Ecto neural progenitor cell (in vitro differentiated cells): ENCODE results near the gene EFHD1.

Source experiments
- DNase-seq: peaks from one replicate; pipeline ENCODE4 v3.0.0-alpha.2; 2018; ENCODE audit warnings: low spot score

Gene EFHD1, protein sequence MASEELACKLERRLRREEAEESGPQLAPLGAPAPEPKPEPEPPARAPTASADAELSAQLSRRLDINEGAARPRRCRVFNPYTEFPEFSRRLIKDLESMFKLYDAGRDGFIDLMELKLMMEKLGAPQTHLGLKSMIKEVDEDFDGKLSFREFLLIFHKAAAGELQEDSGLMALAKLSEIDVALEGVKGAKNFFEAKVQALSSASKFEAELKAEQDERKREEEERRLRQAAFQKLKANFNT

DNA sequence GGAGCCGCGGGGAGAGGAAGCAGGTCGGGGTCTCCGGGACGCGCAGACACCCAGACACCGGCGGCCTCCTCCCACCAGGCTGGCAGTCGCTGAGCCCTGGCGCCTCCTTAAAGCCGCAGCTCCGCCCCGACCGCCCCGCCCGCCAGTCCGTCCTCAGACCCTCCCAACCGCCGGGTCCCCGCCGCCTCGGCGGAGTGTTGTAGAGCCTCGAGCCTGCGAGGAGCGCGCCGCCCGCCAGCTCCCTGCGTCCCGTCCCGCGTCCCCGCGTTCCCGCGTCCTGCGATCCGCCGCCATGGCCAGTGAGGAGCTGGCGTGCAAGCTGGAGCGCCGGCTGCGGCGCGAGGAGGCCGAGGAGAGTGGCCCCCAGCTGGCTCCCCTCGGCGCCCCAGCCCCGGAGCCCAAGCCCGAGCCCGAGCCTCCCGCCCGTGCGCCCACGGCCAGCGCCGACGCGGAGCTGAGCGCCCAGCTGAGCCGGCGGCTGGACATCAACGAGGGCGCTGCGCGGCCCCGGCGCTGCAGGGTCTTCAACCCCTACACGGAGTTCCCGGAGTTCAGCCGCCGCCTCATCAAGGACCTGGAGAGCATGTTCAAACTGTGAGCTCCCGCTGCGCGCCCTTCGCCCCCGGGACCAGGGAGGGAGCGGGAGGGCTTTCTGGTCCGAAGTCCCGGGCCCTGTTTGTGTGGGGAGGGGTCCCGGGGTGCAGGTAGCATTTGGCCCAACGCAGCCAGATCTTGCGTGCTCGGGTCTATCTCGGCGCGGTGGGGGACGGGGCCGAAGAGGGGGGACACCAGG, at the start of gene EFHD1:
Gene EFHD1 (plus strand): TSS at position 192 of the 793 bp plus-strand sequence. CDS start 101 bp downstream, at position 293.
- DNase-seq = peak; percentile 89

DNA sequence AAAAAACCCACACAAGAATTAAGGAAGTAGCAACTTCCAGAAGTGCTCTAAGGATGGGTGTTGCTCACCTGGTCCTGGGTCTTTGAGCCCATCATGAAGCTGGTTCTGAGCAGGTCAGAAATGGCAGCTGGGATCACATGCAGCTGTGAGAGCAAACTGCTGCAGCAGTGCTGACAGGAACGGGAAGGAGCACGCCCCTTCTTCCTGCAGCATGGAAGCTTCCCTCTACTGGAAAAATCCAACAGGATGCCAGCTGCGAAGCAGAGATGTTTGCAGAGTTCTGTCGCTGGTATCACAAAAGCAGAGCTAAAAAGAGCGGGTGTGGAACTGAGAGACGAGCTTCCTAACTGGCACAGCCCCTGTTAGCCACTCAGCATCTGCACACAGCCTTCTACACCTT, 49.2 kb upstream of the EFHD1 start:
- no peak for DNase-seq

DNA sequence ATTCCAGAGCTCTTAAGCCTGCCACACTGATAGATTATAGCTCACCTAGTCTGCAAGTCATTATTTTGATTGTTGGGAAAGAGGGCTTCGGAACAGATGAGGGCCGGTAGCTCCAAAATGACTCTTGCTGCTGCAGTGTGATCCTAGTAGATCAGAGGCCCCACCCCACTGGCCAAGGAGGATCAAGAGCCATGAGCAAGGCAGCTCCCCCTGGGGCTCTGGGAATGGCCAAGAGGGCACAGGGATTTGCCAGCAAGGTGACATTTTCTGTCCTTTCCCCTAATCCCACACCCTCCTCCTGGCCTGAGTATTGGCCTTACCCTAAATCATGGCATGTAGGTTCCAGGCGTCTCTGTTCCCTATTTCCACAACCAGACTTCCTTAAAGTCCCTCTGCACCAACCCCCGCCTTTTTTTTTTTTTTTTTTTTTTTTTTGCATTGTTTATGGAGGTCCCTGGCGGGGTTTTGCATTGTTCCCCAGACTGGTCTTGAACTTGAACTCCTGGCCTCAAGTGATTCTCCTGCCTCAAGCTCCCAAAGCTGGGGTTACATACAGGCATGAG, 46.4 kb upstream of the EFHD1 start:
- no peak for DNase-seq

DNA sequence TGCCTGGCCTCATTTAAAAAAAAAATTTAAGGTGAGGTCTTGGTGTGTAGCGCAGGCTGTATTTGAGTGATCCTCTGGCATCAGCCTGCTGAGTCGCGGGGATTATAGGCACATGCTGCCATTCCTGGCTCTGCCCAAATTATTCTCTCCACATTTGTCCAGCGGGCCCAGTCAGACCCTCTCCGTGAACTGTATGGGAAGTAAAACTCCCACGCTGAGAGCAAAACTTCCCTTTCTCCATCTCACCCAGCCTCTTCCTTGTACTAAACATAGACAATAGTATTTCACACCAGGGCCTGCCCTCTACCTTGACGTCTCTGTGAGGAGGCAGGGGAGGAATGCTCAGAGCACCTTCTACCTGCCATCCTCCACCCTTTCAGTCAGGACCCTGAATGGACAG, 45.9 kb upstream of the EFHD1 start:
- no peak for DNase-seq

DNA sequence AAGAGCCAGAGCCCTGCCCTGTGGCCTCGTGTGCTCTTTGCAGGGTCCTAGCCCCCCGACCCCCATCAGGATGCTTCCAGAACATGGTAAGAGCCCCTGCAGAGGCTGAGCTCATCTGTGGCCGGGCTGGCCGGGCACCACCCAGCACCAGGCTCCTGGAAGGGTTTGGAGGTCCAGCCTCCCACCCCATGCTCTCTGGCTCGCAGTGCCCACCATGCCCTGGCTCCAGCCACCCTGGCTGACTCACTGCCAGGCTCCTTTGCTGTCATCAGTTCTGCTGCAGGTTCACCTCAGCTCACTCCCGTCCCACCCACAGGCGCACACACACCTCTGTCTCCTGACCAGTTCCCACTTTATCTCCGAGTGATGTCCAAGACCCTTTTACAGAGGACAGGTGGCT, 45.4 kb upstream of the EFHD1 start:
- no peak for DNase-seq

DNA sequence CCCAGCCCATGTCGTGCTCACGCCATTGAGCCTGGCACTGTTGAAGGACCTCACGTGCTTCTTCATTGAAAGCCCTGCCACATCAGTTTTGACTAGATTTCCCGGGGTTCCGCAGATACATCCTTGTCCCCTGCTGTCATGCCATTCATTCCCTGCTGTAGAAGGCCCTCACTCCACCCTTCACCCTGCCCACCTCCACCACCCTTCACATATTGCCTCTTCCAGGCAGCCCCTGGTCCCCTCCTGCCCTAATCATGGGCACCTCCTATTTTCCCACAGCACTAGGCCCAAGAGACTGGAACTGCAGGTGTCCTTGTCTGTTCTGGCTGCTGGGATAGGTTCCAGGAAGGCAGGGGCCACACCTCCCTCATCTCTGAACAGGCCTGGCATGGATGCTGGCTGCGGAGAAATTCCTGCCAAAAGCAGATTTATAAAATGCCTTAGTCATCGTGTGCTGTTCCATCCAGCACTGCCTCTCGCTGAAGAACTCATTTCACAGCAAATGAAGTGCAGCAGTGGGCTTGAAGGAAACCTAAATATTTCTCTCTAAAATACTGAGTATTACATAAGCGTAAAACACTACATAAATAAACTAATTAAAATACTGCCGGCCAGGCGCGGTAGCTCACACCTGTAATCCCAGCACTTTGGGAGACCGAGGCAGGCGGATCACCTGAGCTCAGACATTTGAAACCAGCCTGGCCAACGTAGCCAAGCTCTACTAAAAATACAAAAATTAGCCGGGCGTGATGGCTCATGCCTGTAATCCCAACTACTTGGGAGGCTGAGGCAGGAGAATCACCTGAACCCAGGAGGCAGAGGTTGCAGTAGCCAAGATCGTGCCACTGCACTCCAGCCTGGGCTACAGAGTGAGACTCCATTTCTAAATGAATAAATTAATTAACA, 44.5 kb upstream of the EFHD1 start:
- no peak for DNase-seq

DNA sequence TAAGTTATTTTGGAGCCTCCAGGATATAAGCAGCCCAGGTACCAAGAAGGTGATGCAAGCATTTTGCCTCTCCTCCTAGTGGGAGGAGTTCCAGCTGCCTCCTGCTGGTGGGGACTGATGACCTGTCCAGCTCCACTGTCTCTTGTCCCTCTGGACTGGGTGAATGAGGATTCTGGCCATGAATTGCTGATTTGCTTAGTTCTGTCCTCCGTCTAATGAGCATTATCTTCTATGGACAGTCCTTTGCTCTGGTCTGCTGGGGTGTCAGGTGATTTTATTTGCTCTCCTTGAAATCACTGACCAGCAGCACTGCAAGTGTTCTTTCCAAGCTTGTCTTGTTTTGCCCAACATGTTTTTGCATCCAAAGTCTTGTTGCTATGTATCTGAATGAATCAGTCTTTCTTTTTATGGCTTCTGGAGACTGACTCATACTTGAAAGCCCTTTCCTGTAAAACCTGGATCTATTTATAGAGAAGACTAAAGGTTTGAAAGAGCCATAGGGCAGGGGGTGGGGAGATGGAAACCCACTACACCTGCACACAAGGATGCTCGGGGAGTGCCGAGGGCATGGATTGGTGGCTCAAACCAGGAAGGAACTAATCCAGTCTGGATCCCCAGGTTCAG, 40.5 kb upstream of the EFHD1 start:
- DNase-seq = no peak

DNA sequence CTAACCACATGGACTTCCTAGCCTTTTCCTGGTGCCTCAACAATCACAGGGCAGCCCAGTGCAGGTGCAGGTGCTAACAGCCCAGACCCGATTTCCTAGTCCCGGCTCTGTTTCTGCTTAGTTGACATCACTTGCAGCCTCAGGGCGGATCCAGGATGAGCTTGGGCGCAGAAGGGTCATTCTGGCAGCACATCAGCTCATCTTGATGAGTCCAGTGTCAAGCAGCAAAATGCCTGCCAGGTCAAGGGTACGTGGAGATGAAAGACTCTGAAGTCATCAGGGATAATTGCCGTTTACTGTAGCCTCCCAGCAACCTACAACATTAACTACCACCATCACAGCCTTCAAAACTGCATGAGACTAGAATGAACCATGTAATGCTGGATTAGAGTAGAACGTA, 39.4 kb upstream of the EFHD1 start:
- no peak for DNase-seq

DNA sequence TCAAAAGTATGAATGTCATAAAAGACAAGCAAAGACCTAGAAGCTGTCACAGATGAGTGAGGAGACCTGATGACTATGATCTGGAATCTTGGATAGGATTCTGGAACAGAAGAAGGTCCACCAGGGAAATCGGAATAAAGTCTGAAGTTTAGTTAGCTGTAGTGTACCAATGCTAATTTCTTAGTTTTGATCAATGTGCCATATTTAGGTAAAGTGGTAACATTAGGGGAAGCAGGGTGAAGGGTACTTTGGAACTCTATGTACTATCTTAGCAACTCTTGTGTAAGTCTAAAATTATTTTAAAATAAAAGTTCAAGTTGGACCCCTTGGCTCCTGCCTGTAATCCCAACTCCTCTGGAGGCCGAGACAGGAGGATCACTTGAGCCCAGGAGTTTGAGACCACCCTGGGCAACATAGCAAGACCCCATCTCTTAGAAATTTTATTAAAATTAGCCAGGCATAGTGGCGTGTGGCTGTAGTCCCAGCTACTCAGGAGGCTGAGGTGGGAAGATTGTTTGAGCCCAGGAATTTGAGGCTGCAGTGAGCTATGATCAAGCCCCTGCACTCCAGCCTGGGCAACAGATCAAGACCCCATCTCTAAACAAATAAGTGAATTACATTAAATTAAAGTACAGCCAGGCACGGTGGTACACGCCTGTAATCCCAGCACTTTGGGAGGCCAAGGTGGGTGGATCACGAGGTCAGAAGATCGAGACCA, 35.9 kb upstream of the EFHD1 start:
- no peak for DNase-seq

DNA sequence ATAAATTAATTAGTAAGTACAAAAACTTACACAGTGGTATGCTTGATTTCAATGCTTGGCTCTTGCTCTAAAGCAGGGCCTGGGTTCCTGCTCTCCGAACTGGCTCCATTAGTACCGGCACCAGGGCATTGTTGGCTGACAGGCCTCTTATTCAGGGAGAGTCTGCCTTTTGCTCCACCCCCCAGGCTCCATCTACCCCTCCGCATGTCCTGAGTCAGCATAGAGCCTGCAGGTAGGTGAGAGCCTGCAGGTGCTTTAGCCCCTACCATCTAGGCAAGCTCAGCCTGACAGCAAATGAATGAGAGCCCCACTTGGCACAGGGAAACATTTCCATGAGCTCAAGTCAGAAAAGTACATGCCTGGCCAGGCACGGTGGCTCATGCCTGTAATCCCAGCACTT, 35.1 kb upstream of the EFHD1 start:
- DNase-seq = no peak

DNA sequence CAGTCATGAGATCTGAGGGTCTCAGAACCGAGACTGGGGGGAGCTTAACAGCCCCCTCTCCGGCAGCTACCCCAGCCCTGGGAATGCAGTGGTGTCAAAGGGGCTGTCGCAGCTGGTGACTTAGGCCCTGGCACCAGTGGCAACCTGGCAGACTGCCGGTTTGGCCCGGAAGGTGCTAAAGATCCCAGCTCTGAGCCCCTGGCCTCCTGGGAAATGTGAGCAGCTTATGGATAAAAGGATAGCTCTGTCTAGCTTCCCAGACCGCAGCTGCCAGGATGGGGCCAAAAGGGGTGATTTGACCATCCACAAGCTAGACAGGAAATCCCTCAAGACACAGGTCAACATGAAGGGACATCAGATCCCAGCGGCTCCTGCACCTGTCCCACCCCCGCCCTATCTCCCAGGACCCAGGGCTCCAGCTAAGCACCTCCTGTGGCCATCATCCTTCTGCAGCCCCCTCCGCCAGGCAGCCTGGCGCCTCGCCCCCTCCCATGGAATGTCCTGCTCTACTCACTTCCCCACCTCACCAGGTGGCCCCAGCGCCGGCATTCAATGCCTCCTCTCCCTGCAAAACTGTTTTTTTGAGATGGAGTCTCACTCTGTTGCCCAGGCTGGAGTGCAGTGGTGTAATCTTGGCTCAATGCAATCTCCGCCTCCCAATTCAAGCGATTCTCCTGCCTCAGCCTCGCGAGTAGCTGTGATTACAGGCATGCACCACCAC, 33.2 kb upstream of the EFHD1 start:
- no peak for DNase-seq

DNA sequence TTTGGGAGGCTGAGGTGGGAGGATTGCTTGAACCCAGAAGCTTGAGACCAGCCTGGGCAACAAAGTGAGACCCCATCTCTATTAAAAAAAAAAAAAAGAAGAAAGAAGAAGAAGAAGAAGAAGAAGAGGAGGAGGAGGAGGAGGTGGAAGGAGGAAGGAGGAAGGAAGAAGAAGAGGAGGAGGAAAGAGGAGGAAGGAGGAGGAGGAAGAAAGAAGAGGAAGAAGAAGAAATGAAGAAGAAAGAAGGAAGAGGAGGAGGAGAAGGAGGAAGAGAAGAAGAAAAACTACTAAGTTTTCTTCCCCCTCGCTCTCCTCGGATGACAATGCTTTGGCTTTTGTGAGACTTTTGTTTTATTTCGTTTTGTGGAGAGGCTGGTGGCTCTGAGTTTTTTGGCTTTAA, 30.1 kb upstream of the EFHD1 start:
- no peak for DNase-seq

DNA sequence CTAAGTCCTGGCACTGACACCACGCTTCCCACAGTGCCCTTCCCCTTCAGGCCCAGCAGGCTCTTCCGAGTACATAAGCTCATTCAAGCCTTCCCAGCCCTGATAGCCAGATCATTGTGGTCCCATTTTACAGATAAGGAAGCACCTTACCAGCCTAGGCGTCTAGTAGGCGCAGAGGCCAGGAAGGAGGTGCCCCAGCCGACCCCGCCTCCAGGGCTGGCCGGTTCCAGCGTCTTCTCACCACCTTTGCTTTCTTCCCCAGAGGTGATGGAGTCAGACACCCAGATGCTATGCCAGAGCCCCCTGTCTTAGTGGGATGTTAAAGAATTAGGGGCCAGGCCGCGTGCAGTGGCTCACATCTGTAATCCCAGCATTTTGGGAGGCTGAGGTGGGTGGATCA, 28.9 kb upstream of the EFHD1 start:
- DNase-seq = no peak

DNA sequence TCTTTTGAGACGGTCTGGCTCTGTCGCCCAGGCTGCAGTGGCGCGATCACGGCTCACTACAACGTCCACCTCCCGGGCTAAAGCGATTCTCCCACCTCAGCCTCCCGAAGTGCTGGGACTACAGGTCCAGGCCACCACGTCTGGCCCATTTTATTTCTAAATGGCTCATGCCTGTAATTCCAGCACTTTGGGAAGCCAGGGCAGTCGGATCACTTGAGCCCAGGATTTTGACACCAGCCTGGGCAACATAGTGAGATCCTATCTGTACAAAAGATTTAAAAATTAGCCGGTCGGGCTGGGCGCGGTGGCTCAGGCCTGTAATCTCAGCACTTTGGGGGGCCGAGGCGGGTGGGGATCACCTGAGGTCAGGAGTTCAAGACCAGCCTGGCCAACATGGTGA, 26.4 kb upstream of the EFHD1 start:
- no peak for DNase-seq

DNA sequence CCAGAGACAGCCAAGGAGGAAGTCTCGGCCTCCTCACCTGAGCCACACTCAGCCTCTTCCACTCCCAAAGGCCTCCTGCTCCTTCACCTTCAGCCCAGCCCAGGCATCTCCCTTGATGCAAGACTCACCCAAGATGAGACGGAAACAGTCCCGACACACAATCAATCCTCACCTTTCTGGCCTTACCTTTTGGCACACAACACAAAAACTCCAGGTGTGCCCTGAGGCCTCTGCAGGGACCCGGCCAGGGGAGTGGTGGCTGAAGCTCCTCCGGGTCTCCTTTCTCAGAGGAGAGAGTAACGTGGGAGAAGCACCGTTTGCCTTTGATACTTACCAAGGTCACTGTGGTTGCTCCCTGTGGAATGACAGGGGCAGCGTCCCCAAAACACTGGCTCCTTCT, 23.8 kb upstream of the EFHD1 start:
- no peak for DNase-seq

DNA sequence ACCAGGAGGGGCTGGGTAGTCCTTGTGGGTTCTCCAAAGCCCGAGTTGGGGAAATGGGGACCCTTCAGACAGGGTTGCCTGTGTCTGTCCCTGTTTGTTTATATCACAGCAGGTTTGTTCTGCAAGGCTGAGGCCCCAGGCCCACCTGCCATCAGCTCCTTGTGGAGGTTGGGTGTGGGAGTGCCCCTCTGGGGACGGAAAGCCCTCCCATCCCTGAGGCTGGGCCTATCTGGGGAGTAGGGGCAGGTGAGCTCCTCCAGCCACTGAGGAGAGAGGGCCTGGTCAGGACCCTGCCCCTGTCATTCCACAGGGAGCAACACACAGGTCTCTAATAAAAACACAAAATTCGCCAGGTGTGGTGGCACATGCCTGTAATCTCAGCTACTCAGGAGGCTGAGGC, 23.3 kb upstream of the EFHD1 start:
- DNase-seq = no peak

DNA sequence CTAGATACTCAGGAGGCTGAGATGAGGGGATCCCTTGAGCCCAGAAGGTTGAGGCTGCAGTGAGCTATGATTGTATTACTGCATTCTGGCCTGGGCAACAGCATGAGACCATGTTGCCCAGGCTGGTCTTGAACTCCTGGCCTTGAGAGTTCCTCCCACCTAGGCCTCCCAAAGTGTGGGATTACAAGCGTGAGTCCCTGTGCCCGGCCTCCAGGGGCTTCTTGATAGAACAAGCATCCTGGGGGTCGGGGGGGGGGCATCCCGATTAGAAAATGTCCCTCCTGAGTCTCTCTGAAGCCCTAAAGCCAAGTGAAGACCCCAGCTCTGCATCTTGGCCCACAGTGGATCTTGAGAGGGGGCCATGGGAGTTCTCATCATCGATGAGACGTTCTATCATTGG, 22.3 kb upstream of the EFHD1 start:
- no peak for DNase-seq

DNA sequence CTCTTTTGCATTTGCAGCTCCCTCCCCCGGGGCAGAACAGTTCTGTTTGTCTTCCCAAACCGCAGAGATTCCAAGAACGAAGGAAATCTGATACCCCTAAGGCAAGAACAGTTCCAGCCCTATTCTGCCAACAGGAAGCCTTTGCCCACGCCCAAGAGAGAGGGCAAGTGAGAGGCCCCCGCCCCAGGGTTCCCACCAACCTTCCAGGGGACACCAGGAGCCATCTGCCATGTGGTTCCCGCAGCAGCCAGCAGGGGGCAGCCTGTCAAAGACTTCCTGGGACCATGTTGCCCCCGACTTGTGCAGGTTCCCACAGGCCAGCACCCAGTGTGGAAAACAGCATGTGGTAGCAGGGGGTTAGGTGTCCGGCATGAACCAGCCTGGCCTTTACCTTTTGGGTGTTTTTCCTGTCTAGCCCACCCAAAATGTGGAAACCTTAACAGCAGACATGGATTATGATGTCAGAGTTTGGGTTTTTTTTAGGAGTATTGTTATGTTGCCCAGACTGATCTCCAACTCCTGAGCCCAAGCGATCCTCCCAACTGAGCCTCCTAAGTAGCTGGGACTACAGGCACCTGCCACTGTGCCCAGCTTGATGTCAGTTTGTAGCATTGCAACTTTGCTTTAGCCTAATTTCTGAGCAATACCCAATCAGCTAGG, 21.7 kb upstream of the EFHD1 start:
- DNase-seq = peak; percentile 82

DNA sequence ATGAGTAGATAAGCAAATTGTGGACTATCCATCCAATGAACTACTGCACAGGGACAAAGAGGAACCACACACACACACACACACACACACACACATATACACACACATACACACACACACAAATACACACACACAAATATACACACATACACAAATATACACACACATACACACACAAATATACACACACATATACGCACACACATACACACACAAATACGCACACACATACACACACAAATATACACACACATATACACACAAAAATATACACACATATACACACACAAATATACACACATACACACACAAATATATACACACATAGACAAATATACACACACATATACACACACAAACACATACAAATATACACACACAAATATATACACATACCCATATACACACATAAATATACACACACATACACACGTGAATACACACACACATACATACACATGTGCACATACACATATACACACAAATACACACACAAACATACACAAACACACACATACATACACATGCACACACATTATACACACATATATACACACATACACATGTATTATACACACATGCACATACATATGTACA, 19.8 kb upstream of the EFHD1 start:
- DNase-seq = no peak

DNA sequence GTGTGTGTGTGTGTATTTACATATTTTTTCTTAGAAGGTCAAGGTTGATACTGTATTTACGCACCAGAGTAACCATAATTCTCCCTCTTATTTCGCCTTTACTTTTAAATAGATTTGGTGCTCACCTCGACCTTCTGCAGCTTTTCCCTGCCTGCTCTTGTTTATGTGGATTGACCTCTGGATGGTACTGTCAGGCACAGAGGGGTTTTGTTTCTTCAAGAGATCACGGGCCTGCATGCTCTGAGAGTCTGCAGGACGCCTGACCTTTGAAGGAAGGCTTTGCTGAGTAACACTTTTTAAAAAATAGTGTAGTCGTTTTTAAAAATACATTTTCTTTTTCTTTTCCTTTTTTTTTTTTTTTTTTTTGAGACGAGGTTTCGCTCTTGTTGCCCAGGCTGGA, 18.1 kb upstream of the EFHD1 start:
- no peak for DNase-seq
